Spleen (tissue), 11 donors: ENCODE results near the gene MYBPHL. TPM values are rescaled to one million over a fixed set of nuclear protein-coding genes. Genes with fewer than 3 reads are reported as not detected.

Source experiments
- DNase-seq: peaks from one replicate; pipeline ENCODE4 v3.0.0-alpha.2; 2020
- H3K27ac ChIP-seq, 8 donors: fragments of 200-600 bp; sonication (generic) in 7 of 8; 1 replicate in 4 of 8; 2 replicates in 4 of 8; pipeline versions ENCODE4 v1.5.0 to v1.8.0; 2016 to 2021; ENCODE audit warnings: inconsistent platforms in 4 of 8, mild to moderate bottlenecking in 4 of 8, moderate library complexity in 1 of 8
- H3K27me3 ChIP-seq, 7 donors: fragments of 200-600 bp; sonication (generic) in 6 of 7; replicated peaks in 1 of 7; 1 replicate in 4 of 7; 2 replicates in 3 of 7; pipeline versions ENCODE4 v1.5.0 to v1.8.0; 2016 to 2021; ENCODE audit warnings: inconsistent platforms in 3 of 7, mild to moderate bottlenecking in 1 of 7
- H3K36me3 ChIP-seq, 6 donors: fragments of 200-600 bp; sonication (generic) in 5 of 6; 1 replicate in 4 of 6; 2 replicates in 2 of 6; pipeline versions ENCODE4 v1.5.0 to v1.8.0; 2016 to 2021; ENCODE audit warnings: inconsistent platforms in 2 of 6
- H3K4me1 ChIP-seq, 6 donors: fragments of 200-600 bp; sonication (generic) in 5 of 6; 1 replicate in 3 of 6; 2 replicates in 3 of 6; pipeline versions ENCODE4 v1.5.0 to v1.8.0; 2016 to 2021; ENCODE audit warnings: inconsistent platforms in 3 of 6
- H3K4me3 ChIP-seq, 8 donors: fragments of 200-600 bp; sonication (generic) in 7 of 8; 1 replicate in 4 of 8; 2 replicates in 4 of 8; pipeline versions ENCODE4 v1.5.0 to v1.8.0; 2016 to 2021; ENCODE audit warnings: inconsistent platforms in 4 of 8, mild to moderate bottlenecking in 4 of 8, moderate library complexity in 2 of 8
- H3K9me3 ChIP-seq, 8 donors: fragments of 200-600 bp; sonication (generic) in 7 of 8; 1 replicate in 4 of 8; 2 replicates in 4 of 8; pipeline versions ENCODE4 v1.5.0 to v1.8.0; 2016 to 2021; ENCODE audit warnings: inconsistent platforms in 4 of 8
- POLR2A ChIP-seq, 3 donors: fragments of 450-650 bp; IDR thresholded peaks; one replicate each; pipeline ENCODE4 v1.5.1; 2017; ENCODE audit warnings: antibody characterized with exemption in 3 of 3, mild to moderate bottlenecking in 1 of 3
- POLR2AphosphoS5 ChIP-seq, 3 donors: sonication (generic); formaldehyde crosslinking; IDR thresholded peaks; one replicate each; pipeline ENCODE4 v1.5.1; 2017; ENCODE audit warnings: antibody characterized with exemption in 3 of 3
- WGBS, 5 donors: extraction: QIAGEN DNeasy Blood & Tissue Kit in 3 of 5; methylation state at CpG; one replicate each; pipeline versions ENCODE4 v1.1.5 to v1.1.7; 2013 to 2018; 5-methylcytosine and 5-hydroxymethylcytosine counted together
- intact Hi-C: fragments of 100-400 bp; cut with DNase I; formaldehyde crosslinking; loops from one replicate; pipeline ENCODE4 v1.15.0; 2023; ENCODE audit warnings: low total_unique reads
- polyA plus RNA-seq, 3 donors: library from polyadenylated mRNA; stranded (reverse); fragments of 200-250 nt; gene quantifications; one replicate each; pipeline ENCODE4 v1.2.1, GENCODE V29; 2013
- total RNA-seq, 7 donors: library from RNA; depleted of rRNA in 3 of 7; stranded (reverse); fragments of >200 nt in 3 of 7; fragmentation: NEBNext Ultra II Directional in 4 of 7; extraction: Animal tissue kit (Norgen Biotek cat#: 25700) in 4 of 7; gene quantifications; one replicate each; pipeline versions ENCODE4 v1.1.0 to v1.2.1, GENCODE V29; 2016 to 2021
- TF ChIP-seq, protein P1 (sequence below), 11 experiments: fragments of 200-600 bp in 7 of 11; fragments of 450-650 bp in 4 of 11; sonication (generic) in 4 of 11; IDR thresholded peaks in 8 of 11; conservative IDR thresholded peaks in 3 of 11; 1 replicate in 7 of 11; 2 replicates in 4 of 11; pipeline versions ENCODE4 v1.4.0 to v1.8.0; 2016 to 2021; ENCODE audit warnings: antibody characterized with exemption in 11 of 11, inconsistent platforms in 4 of 11, mild to moderate bottlenecking in 1 of 11
- donor health status: healthy with polysubstance abuse.
- donor health status: DM: no; HTN: no; CAD: no; lungs with moderate emphysema.
- donor health status: DM: no; HTN: no; CAD: no.
- donor health status: Bipolar disorder and iron deficiency.
- donor health status: healthy.
- donor health status: DM: no; HTN: no; CAD: no.
- donor health status: DM: yes; HTN: yes; CAD: no.

The MYBPHL gene
- total and polyA plus RNA-seq, 10 donors = not detected

DNA sequence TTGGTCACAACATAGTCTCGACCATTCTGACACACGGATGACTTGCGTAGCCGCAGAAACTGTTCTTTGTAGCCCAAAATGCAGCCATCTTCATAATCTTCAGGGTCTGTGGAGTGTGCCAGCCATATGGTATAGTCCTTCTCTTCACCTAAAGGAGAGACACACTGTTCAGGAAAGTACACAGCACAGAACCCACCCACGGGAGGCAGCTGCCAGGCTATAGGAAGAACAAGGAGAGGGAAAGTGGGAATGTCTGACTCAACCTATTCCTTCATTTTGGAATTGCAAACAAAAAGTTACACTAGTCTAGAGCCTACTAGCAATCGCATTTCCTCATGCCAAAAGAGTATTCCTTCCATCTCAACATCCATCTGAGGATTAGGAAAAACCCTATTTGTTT, 16.2 kb upstream of the MYBPHL start:
- no peak for TF ChIP-seq POLR2AphosphoS5 (IDR thresholded peaks at IDR 0.05)
- no peak for TF ChIP-seq POLR2A (IDR thresholded peaks at IDR 0.05)
- TF ChIP-seq, protein P1, sequence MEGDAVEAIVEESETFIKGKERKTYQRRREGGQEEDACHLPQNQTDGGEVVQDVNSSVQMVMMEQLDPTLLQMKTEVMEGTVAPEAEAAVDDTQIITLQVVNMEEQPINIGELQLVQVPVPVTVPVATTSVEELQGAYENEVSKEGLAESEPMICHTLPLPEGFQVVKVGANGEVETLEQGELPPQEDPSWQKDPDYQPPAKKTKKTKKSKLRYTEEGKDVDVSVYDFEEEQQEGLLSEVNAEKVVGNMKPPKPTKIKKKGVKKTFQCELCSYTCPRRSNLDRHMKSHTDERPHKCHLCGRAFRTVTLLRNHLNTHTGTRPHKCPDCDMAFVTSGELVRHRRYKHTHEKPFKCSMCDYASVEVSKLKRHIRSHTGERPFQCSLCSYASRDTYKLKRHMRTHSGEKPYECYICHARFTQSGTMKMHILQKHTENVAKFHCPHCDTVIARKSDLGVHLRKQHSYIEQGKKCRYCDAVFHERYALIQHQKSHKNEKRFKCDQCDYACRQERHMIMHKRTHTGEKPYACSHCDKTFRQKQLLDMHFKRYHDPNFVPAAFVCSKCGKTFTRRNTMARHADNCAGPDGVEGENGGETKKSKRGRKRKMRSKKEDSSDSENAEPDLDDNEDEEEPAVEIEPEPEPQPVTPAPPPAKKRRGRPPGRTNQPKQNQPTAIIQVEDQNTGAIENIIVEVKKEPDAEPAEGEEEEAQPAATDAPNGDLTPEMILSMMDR (IDR thresholded peaks at IDR 0.05 in 8 of 11, conservative IDR thresholded peaks at IDR 0.05 in 3 of 11) = no peak
- intact Hi-C loops = no loop called here
- Histone ChIP-seq H3K36me3 (peaks cover 0 to 99% (median 25%) of the 10 kb centered on the region in 6 donors), H3K9me3 (no peaks in the 10 kb centered on the region), H3K4me1 (no peaks in the 10 kb centered on the region), H3K27me3 (no peaks in the 10 kb centered on the region), H3K4me3 (no peak overlapping the region), H3K27ac (no peak overlapping the region)
- 87 to 97% (median 92%) methylated on average over 6 of the region's 6 CpGs for WGBS, 5 donors
- DNase-seq = no peak

DNA sequence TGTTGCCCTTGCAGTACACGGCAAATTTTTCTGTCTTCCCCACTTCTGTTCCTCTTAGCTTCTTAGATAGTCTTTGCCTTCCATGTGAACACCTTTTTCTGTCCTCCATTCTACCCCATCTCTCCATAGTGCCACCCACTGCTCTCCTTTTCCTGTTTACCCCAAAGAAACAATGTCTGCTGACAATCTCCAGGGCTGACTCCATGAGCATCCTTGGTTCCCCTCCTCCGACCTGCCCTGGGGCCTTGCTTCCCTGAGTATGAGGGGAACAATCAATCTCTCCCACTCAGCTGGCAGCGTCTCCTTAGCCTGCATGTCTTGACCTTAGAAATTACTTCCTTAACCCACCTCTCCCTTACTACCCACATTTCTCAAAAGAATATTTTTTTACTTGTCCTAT, 12.3 kb upstream of the MYBPHL start:
- TF ChIP-seq POLR2AphosphoS5 (IDR thresholded peaks at IDR 0.05) (no peak), POLR2A (IDR thresholded peaks at IDR 0.05) (no peak)
- TF ChIP-seq, protein P1 (IDR thresholded peaks at IDR 0.05 in 8 of 11, conservative IDR thresholded peaks at IDR 0.05 in 3 of 11) = no peak
- no peak for DNase-seq
- no peak overlapping the region for H3K27ac ChIP-seq
- no peak overlapping the region for H3K4me3 ChIP-seq
- intact Hi-C loops = no loop called here
- 85 to 100% (median 92%) methylated on average over 3 of the region's 3 CpGs for WGBS, 5 donors
- peaks cover 0 to 100% (median 18%) of the 10 kb centered on the region in 6 donors for H3K36me3 ChIP-seq
- no peaks in the 10 kb centered on the region for H3K9me3 ChIP-seq
- no peaks in the 10 kb centered on the region for H3K27me3 ChIP-seq
- no peaks in the 10 kb centered on the region for H3K4me1 ChIP-seq

DNA sequence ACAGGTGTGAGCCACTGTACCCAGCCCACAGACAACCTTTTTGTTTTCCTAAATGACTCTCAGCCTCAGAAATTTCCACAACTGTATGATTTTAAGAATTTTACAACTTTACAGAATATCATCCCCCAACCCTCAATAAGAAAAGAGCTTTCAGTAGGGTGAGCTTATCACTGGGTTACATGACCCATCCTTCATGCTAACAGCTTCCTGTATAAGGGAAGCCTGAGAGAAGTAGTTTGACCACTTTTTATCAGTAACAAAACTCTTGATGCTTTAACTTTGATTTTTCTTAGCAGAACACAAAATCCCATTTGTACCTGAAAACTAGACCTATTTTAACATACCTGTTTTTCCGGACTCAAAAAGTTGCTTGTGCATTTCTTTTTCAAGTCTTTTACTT, 9.7 kb upstream of the MYBPHL start:
- intact Hi-C loops = no loop called here
- WGBS, 5 donors = 88 to 97% (median 95%) methylated on average over 1 of the region's 1 CpG

DNA sequence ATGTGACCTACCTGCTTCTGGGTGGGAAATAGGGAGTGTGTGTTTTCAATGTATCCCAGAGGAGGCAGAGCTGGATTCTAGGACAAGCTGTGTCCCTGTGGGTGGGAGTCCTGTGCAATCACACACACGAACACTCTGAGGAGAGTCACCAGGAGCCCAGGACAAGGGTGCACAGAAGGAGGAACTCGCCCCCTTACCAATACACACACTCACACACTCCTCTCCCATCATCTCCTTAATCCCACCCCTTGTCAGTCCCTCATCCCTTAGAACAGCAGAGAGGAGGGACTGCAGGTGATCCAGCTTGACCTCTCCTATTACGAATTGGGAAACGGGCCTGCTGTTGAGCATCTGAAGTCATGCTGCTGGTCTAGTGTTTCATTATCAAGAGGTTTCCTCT, 8.5 kb upstream of the MYBPHL start:
- TF ChIP-seq POLR2A (IDR thresholded peaks at IDR 0.05) (no peak), POLR2AphosphoS5 (IDR thresholded peaks at IDR 0.05) (no peak)
- WGBS, 5 donors = 86 to 92% (median 90%) methylated on average over 4 of the region's 4 CpGs
- no peak for DNase-seq
- H3K36me3 ChIP-seq = peaks cover 0 to 96% (median 3%) of the 10 kb centered on the region in 6 donors
- H3K4me1 ChIP-seq = no peaks in the 10 kb centered on the region
- intact Hi-C loops = no loop called here
- H3K27ac ChIP-seq = no peak overlapping the region
- no peaks in the 10 kb centered on the region for H3K9me3 ChIP-seq
- H3K27me3 ChIP-seq = no peaks in the 10 kb centered on the region
- H3K4me3 ChIP-seq = no peak overlapping the region

More for the DNA sequence above, 9.7 kb upstream of the MYBPHL start:
- H3K27ac ChIP-seq = no peak overlapping the region
- peaks cover 0 to 96% (median 9%) of the 10 kb centered on the region in 6 donors for H3K36me3 ChIP-seq
- DNase-seq = no peak
- H3K9me3 ChIP-seq = no peaks in the 10 kb centered on the region
- H3K4me3 ChIP-seq = no peak overlapping the region
- no peaks in the 10 kb centered on the region for H3K27me3 ChIP-seq
- no peaks in the 10 kb centered on the region for H3K4me1 ChIP-seq
- TF ChIP-seq POLR2A (IDR thresholded peaks at IDR 0.05) = no peak
- TF ChIP-seq POLR2AphosphoS5 (IDR thresholded peaks at IDR 0.05) = no peak
- TF ChIP-seq, protein P1 (IDR thresholded peaks at IDR 0.05 in 8 of 11, conservative IDR thresholded peaks at IDR 0.05 in 3 of 11) = no peak

DNA sequence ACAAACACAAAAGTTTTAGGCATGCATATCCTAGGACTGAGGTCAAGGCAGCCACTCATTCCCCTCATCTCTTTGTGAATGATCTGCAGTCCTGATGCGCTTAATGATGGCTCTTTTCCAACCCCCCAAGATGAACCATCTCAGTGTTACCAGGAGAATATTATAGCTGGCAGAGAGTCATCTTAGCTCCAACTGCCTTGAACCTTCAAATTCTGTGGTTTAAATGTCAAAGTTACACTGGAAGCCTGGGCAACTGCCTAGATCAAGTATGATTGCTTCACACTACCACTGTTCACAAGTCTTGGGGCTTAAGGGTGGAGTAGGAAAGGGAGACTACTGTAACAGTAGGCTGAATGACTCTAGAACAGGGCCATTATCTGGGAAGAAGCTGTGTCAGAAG, 8.0 kb upstream of the MYBPHL start:
- Histone ChIP-seq H3K36me3 (peaks cover 0 to 96% (median 3%) of the 10 kb centered on the region in 6 donors), H3K27me3 (no peaks in the 10 kb centered on the region), H3K4me3 (no peak overlapping the region), H3K4me1 (no peaks in the 10 kb centered on the region), H3K27ac (no peak overlapping the region), H3K9me3 (no peaks in the 10 kb centered on the region)
- no peak for TF ChIP-seq POLR2AphosphoS5 (IDR thresholded peaks at IDR 0.05)
- no peak for TF ChIP-seq POLR2A (IDR thresholded peaks at IDR 0.05)
- TF ChIP-seq, protein P1 (IDR thresholded peaks at IDR 0.05 in 8 of 11, conservative IDR thresholded peaks at IDR 0.05 in 3 of 11) = no peak
- intact Hi-C loops = no loop called here
- no peak for DNase-seq
- WGBS, 5 donors = 89 to 100% (median 92%) methylated on average over 1 of the region's 1 CpG
